Stomach (tissue), 4 donors: Measurements from ENCODE around the gene CDK11A.

ENCODE experiments used
- EP300 ChIP-seq: sonication (generic); formaldehyde crosslinking; IDR thresholded peaks from one replicate; pipeline ENCODE4 v1.6.1; 2017; ENCODE audit warnings: antibody characterized with exemption
- POLR2A ChIP-seq, 4 donors: fragments of 450-650 bp; IDR thresholded peaks; one replicate each; pipeline ENCODE4 v1.6.1; 2016; ENCODE audit warnings: antibody characterized with exemption in 4 of 4, control low read depth in 2 of 4, mild to moderate bottlenecking in 1 of 4, moderate library complexity in 1 of 4
- TF ChIP-seq, protein P1 (sequence below), 7 experiments: fragments of 450-650 bp in 4 of 7; fragments of 200-600 bp in 3 of 7; sonication (generic) in 3 of 7; IDR thresholded peaks; one replicate each; pipeline ENCODE4 v1.5.1; 2016 to 2019; ENCODE audit warnings: antibody characterized with exemption in 7 of 7, control low read depth in 2 of 7, mild to moderate bottlenecking in 1 of 7

DNA sequence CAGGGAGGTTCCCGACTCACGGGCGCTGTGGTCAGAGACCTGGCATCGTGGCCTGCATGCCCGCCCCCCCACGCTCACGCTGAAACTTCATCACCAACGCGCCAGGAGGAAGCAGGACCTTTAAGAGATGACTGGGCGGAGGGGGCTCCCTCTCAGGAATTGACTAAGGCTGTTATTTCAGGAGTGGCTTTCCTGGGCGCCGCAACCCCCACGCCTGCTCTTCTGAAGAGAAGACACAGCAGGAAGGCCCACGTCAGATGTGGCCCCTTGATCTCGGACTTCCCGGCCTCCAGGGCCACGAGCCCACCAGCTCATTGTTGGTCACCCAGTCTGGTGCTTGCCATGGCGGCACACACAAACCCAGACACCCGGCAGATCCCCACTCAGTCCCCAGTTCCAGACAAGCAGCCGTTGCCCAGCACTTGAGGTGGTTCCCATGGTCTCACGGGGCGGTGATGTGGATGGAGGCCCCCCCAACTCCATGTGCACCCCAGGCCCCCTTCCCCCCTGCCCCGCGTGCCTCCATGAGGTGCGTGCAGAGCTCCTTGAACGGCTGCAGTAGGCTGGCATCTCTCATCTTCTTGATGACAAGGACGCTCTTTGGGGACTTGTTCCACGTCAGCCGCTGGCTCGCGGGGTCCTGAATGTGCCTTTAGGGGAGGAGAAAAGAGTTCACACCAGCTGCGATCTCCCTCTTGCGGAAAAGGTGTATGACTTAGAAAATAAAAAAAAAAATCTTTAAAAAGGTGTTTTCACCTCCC, 32.7 kb upstream of the CDK11A start:
- no peak for TF ChIP-seq EP300
- TF ChIP-seq POLR2A (IDR thresholded peaks at IDR 0.05): no peak
- TF ChIP-seq, protein P1, sequence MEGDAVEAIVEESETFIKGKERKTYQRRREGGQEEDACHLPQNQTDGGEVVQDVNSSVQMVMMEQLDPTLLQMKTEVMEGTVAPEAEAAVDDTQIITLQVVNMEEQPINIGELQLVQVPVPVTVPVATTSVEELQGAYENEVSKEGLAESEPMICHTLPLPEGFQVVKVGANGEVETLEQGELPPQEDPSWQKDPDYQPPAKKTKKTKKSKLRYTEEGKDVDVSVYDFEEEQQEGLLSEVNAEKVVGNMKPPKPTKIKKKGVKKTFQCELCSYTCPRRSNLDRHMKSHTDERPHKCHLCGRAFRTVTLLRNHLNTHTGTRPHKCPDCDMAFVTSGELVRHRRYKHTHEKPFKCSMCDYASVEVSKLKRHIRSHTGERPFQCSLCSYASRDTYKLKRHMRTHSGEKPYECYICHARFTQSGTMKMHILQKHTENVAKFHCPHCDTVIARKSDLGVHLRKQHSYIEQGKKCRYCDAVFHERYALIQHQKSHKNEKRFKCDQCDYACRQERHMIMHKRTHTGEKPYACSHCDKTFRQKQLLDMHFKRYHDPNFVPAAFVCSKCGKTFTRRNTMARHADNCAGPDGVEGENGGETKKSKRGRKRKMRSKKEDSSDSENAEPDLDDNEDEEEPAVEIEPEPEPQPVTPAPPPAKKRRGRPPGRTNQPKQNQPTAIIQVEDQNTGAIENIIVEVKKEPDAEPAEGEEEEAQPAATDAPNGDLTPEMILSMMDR (IDR thresholded peaks at IDR 0.05): no peak
